OCI-LY1 (cell line): ENCODE data around the gene TLE6.
"Not testable (repeated sequence)": the region's sequence is repeated elsewhere in the genome, so short reads cannot be mapped to it uniquely, and the experiment has no call there.

Source experiments
- H2AFZ ChIP-seq: fragments of 200-600 bp; sonication (generic), shearing (Covaris generic); 2 replicates; pipeline ENCODE4 v1.6.0; 2014; ENCODE audit warnings: antibody characterized with exemption, mild to moderate bottlenecking, low read length
- H3F3A ChIP-seq: fragments of 200-600 bp; sonication (generic), shearing (Covaris generic); 2 replicates; pipeline ENCODE4 v1.6.0; 2014; ENCODE audit warnings: mild to moderate bottlenecking, antibody characterized with exemption, low read length, moderate library complexity; ENCODE audit not compliant: insufficient read depth
- H3K27ac ChIP-seq: fragments of 200-600 bp; sonication (generic); 2 replicates; pipeline ENCODE4 v1.5.1; 2014; ENCODE audit warnings: low read length, mixed run types, mild to moderate bottlenecking, low read depth; ENCODE audit not compliant: poor library complexity, severe bottlenecking
- H3K27me3 ChIP-seq: fragments of 200-600 bp; sonication (generic); 2 replicates; pipeline ENCODE4 v1.6.0; 2014; ENCODE audit warnings: antibody characterized with exemption, mild to moderate bottlenecking, low read length, moderate library complexity; ENCODE audit not compliant: insufficient read depth
- H3K36me3 ChIP-seq: fragments of 200-600 bp; sonication (generic); 2 replicates; pipeline ENCODE4 v1.6.1; 2014; ENCODE audit warnings: mild to moderate bottlenecking, antibody characterized with exemption, low read length, moderate library complexity, mixed read lengths; ENCODE audit not compliant: insufficient read depth
- H3K4me1 ChIP-seq: fragments of 200-600 bp; sonication (generic); 2 replicates; pipeline ENCODE4 v1.5.1; 2014; ENCODE audit warnings: mild to moderate bottlenecking, low read length, moderate library complexity; ENCODE audit not compliant: insufficient read depth, severe bottlenecking
- H3K4me2 ChIP-seq: fragments of 200-600 bp; sonication (generic), shearing (Covaris generic); 2 replicates; pipeline ENCODE4 v1.6.1; 2014; ENCODE audit warnings: low read length
- H3K4me3 ChIP-seq: fragments of 200-600 bp; sonication (generic); 2 replicates; pipeline ENCODE4 v1.5.1; 2014; ENCODE audit warnings: low read length, low read depth, mild to moderate bottlenecking, mixed read lengths; ENCODE audit not compliant: poor library complexity, severe bottlenecking
- H3K79me2 ChIP-seq: fragments of 200-600 bp; shearing (Covaris generic); 2 replicates; pipeline ENCODE4 v1.6.1; 2016; ENCODE audit warnings: mixed run types, low read length, mixed read lengths; ENCODE audit not compliant: insufficient read depth
- H3K9ac ChIP-seq: fragments of 200-600 bp; sonication (generic), shearing (Covaris generic); 2 replicates; pipeline ENCODE4 v1.6.1; 2014; ENCODE audit warnings: mild to moderate bottlenecking, low read length, mixed read lengths
- H3K9me2 ChIP-seq: fragments of 200-600 bp; sonication (generic), shearing (Covaris generic); 2 replicates; pipeline ENCODE4 v1.6.1; 2014; ENCODE audit warnings: low read depth, mild to moderate bottlenecking, low read length, mixed read lengths
- H3K9me3 ChIP-seq: fragments of 200-600 bp; shearing (Covaris generic); 2 replicates; pipeline ENCODE4 v1.6.1; 2014; ENCODE audit warnings: low read length, mixed read lengths
- H4K20me1 ChIP-seq: fragments of 200-600 bp; sonication (generic), shearing (Covaris generic); 2 replicates; pipeline ENCODE4 v1.6.0; 2016; ENCODE audit warnings: mild to moderate bottlenecking, low read length; ENCODE audit not compliant: insufficient read depth
- EZH2 ChIP-seq: fragments of 200-600 bp; sonication (generic), shearing (Covaris generic); IDR thresholded peaks from 2 replicates; pipeline ENCODE4 v1.8.0; 2017; ENCODE audit warnings: borderline replicate concordance, mixed run types, mild to moderate bottlenecking, antibody characterized with exemption, low read length, moderate library complexity, mixed read lengths
- TF ChIP-seq, protein P1 (sequence below): fragments of 200-600 bp; sonication (generic), shearing (Covaris generic); IDR thresholded peaks from 2 replicates; pipeline ENCODE4 v1.5.1; 2017; ENCODE audit warnings: mild to moderate bottlenecking, antibody characterized with exemption, low read length, moderate library complexity, mixed read lengths

The TLE6 gene

DNA sequence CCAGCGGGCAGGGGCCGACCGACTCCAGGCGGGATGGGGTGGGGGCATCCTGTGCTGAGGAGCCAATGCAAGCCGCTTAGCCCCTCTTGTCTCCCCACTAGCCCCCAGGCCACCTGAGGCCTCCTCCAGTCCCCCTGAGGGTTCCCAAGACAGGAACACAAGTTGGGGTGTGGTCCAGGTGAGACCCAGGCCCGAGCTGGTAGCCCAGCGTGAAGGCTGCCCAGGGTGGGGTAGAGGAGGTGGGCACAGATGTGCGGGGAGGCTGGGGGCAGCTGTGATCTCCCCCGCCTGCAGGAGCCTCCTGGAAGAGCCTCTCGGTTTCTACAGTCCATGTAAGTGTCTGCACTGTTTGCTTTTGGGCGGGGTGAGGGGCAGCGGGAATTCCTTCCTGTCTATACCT, 10.4 kb downstream of the TLE6 start:
- TF ChIP-seq, protein P1, sequence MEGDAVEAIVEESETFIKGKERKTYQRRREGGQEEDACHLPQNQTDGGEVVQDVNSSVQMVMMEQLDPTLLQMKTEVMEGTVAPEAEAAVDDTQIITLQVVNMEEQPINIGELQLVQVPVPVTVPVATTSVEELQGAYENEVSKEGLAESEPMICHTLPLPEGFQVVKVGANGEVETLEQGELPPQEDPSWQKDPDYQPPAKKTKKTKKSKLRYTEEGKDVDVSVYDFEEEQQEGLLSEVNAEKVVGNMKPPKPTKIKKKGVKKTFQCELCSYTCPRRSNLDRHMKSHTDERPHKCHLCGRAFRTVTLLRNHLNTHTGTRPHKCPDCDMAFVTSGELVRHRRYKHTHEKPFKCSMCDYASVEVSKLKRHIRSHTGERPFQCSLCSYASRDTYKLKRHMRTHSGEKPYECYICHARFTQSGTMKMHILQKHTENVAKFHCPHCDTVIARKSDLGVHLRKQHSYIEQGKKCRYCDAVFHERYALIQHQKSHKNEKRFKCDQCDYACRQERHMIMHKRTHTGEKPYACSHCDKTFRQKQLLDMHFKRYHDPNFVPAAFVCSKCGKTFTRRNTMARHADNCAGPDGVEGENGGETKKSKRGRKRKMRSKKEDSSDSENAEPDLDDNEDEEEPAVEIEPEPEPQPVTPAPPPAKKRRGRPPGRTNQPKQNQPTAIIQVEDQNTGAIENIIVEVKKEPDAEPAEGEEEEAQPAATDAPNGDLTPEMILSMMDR, result no peak
- TF ChIP-seq EZH2, result no peak
- Histone ChIP-seq H3K4me3 (no peak overlapping the region), H3K4me1 (no peaks in the 10 kb centered on the region), H2AFZ (no peak overlapping the region), H3K79me2 (no peaks in the 10 kb centered on the region), H3K9me3 (no peaks in the 10 kb centered on the region), H3K27ac (no peak overlapping the region), H4K20me1 (no peaks in the 10 kb centered on the region), H3K9me2 (no peaks in the 10 kb centered on the region), H3K27me3 (peaks cover 8% of the 10 kb centered on the region; the same call in 1 of the 2 replicates), H3K36me3 (no peaks in the 10 kb centered on the region), H3K4me2 (no peak overlapping the region), H3K9ac (no peak overlapping the region), H3F3A (no peaks in the 10 kb centered on the region)

DNA sequence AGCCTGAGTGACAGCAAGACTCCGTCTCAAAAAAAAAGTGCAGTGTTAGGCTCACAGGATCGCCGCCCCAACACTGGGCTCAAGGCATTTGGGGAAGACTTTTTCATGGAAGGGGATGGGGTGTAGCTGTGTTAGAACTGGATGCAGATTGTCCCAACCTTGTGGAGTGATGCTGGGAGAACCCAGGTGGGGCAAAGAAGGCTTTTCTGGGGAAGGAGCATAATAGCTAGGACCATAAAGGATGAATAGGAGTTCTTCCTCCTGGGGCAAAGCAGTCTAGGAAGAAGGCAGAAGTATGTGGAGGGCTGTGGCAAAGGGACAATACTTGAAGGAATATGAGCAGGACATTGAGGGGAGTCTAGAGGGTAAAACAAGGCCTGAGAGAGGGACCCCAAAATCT, 11.2 kb downstream of the TLE6 start:
- H3K79me2 ChIP-seq, result no peaks in the 10 kb centered on the region
- H3K9me3 ChIP-seq, result no peaks in the 10 kb centered on the region
- H2AFZ ChIP-seq, result no peak overlapping the region
- peaks cover 8% of the 10 kb centered on the region; the same call in 1 of the 2 replicates for H3K27me3 ChIP-seq
- no peaks in the 10 kb centered on the region for H3K4me1 ChIP-seq
- TF ChIP-seq, protein P1, result no peak
- TF ChIP-seq EZH2, result no peak
- H3K9ac ChIP-seq, result no peak overlapping the region
- H3K36me3 ChIP-seq, result no peaks in the 10 kb centered on the region
- H3K9me2 ChIP-seq, result no peaks in the 10 kb centered on the region
- no peaks in the 10 kb centered on the region for H3F3A ChIP-seq
- H3K4me2 ChIP-seq, result no peak overlapping the region
- H3K4me3 ChIP-seq, result no peak overlapping the region
- H4K20me1 ChIP-seq, result no peaks in the 10 kb centered on the region
- no peak overlapping the region for H3K27ac ChIP-seq

DNA sequence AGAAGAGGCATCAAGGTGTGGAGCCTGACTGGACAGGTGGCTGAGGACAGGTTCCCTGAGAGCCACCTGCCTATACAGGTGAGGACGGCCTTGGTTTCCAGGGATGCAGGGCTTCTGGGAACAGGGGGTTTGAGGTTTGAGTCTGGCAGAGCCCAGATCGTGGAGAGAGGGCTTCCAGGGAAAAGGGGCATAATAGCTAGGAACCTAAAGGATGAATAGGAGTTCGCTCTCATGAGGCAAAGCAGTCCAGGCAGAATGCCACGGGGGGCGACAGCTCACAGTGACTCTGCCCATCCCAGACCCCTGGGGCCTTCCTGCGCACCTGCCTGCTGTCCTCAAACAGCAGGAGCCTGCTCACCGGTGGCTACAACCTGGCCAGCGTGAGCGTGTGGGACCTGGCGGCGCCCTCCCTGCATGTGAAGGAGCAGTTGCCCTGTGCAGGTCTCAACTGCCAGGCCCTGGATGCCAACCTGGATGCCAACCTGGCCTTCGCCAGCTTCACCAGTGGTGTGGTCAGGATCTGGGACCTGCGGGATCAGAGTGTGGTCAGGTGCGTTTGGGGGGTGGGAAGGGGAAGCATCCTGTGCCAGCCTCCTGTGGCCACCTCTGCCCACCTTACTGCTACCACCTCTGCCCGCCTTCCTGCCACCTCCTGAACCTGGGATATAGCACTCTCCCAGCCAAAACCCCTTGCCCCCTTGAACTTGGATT, 12.0 kb downstream of the TLE6 start:
- no peak overlapping the region for H3K4me2 ChIP-seq
- H3K36me3 ChIP-seq, result no peaks in the 10 kb centered on the region
- TF ChIP-seq, protein P1, result no peak
- no peak for TF ChIP-seq EZH2
- no peaks in the 10 kb centered on the region for H4K20me1 ChIP-seq
- no peaks in the 10 kb centered on the region for H3F3A ChIP-seq
- no peak overlapping the region for H2AFZ ChIP-seq
- H3K9ac ChIP-seq, result no peak overlapping the region
- no peaks in the 10 kb centered on the region for H3K4me1 ChIP-seq
- no peaks in the 10 kb centered on the region for H3K79me2 ChIP-seq
- H3K9me3 ChIP-seq, result no peaks in the 10 kb centered on the region
- no peak overlapping the region for H3K4me3 ChIP-seq
- H3K27me3 ChIP-seq, result peaks cover 8% of the 10 kb centered on the region; the same call in 1 of the 2 replicates
- no peaks in the 10 kb centered on the region for H3K9me2 ChIP-seq
- no peak overlapping the region for H3K27ac ChIP-seq

DNA sequence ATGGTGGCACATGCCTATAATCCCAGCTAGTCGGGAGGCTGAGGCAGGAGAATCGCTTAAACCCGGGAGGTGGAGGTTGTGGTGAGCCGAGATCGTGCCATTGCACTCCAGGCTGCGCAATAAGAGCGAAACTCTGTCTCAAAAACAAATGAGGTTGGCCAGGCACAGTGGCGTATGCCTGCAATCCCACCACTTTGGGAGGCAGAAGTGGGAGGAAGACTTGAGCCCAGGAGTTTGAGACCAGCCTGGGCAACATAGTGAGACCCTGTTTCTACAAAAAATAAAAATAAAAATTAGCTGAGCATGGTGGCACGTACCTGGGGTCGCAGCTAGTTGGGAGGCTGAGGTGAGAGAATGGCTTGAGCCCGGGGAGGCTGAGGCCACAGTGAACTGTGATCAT, 15.0 kb downstream of the TLE6 start:
- H3K9ac ChIP-seq, H4K20me1 ChIP-seq, H3K4me1 ChIP-seq, H3K79me2 ChIP-seq, H3K9me2 ChIP-seq, H3K36me3 ChIP-seq, H2AFZ ChIP-seq, H3K27me3 ChIP-seq, H3K4me3 ChIP-seq, H3K4me2 ChIP-seq, H3K9me3 ChIP-seq, H3K27ac ChIP-seq, H3F3A ChIP-seq: not testable (repeated sequence)
